ENCODE data around the gene RBMS2. TPM values are rescaled to one million over a fixed set of nuclear protein-coding genes. Genes with fewer than 3 reads are reported as not detected.

The RBMS2 gene
- 49.4 and 51.3 TPM in 2 replicates for polyA plus RNA-seq (2013)

- H3K27me3 ChIP-seq (ENCODE audit: insufficient read depth, low read length), result no peaks in the 10 kb centered on the region
- H4K12ac ChIP-seq (ENCODE audit: low read depth, low read length), result peak within 1 kb of the TSS; percentile 2
- H3K4ac ChIP-seq (ENCODE audit: low read depth, low read length), result peak within 1 kb of the TSS; percentile 49
- H4K8ac ChIP-seq (ENCODE audit: low read depth, low read length), result no peak within 1 kb of the TSS
- H3K4me1 ChIP-seq (ENCODE audit: control insufficient read depth in 1 of 2, insufficient read depth in 2 of 2, low read length in 2 of 2), result peaks cover 0 to 5% of the 10 kb centered on the region in 2 experiments
- peaks cover 11% of the 10 kb centered on the region for H3K79me2 ChIP-seq (ENCODE audit: control insufficient read depth, insufficient read depth, low read length, poor library complexity)
- H3K36me3 ChIP-seq (ENCODE audit: control insufficient read depth in 1 of 2, insufficient read depth in 2 of 2, low read length in 2 of 2), result peaks cover 0 to 2% of the 10 kb centered on the region in 2 experiments
- peak within 1 kb of the TSS; percentile 54 for H2BK5ac ChIP-seq (ENCODE audit: low read depth, low read length, poor library complexity)
- H3K4me3 ChIP-seq (ENCODE audit: low read depth, low read length), result peak within 1 kb of the TSS; percentile 43
- H2AK5ac ChIP-seq (ENCODE audit: low read length), result peak within 1 kb of the TSS; percentile 79
- H2BK120ac ChIP-seq (ENCODE audit: insufficient read depth, low read length, poor library complexity), result peak within 1 kb of the TSS; percentile 68
- peak; percentile 65 to 81 for DNase-seq
- peak within 1 kb of the TSS; percentile 73 for H3K27ac ChIP-seq (ENCODE audit: low read depth, low read length)
- H3K23ac ChIP-seq (ENCODE audit: low read length), result no peak within 1 kb of the TSS
- H3K18ac ChIP-seq (ENCODE audit: low read length), result peak within 1 kb of the TSS; percentile 62
- peak within 1 kb of the TSS; percentile 74 for H4K91ac ChIP-seq (ENCODE audit: low read depth, low read length)
- no peaks in the 10 kb centered on the region for H3K9me3 ChIP-seq (ENCODE audit: insufficient read depth, low read depth, low read length)
- H2BK12ac ChIP-seq (ENCODE audit: low read length), result peak within 1 kb of the TSS; percentile 8
- H2AFZ ChIP-seq (ENCODE audit: insufficient read depth, low read length, poor library complexity), result no peak within 1 kb of the TSS
- peaks cover 15% of the 10 kb centered on the region for H3K79me1 ChIP-seq (ENCODE audit: low read length)
- no CpG with 5 or more reads among the region's 15 CpGs for WGBS (ENCODE audit: extremely low coverage, insufficient coverage, insufficient read length)
- H3K14ac ChIP-seq (ENCODE audit: low read length), result peak within 1 kb of the TSS; percentile 73
- peak within 1 kb of the TSS; percentile 90 for H3K4me2 ChIP-seq (ENCODE audit: low read length)
- H3K9ac ChIP-seq (ENCODE audit: low read length), result peak within 1 kb of the TSS; percentile 70
These were observed at the start of gene RBMS2 for GRCh38 chr12:56521590-56522371. TSS of gene RBMS2 (plus strand) at chr12:56521820. CDS start at chr12:56522024, 204 bp downstream.

- Histone ChIP-seq H3K27me3 (ENCODE audit: insufficient read depth, low read length) (no peaks in the 10 kb centered on the region), H4K91ac (ENCODE audit: low read depth, low read length) (no peak overlapping the region), H3K4ac (ENCODE audit: low read depth, low read length) (no peak overlapping the region), H3K14ac (ENCODE audit: low read length) (no peak overlapping the region), H3K27ac (ENCODE audit: low read depth, low read length) (no peak overlapping the region), H3K23ac (ENCODE audit: low read length) (no peak overlapping the region), H2BK120ac (ENCODE audit: insufficient read depth, low read length, poor library complexity) (no peak overlapping the region), H3K4me1 (ENCODE audit: control insufficient read depth in 1 of 2, insufficient read depth in 2 of 2, low read length in 2 of 2) (peaks cover 0 to under 1% of the 10 kb centered on the region in 2 experiments), H3K9ac (ENCODE audit: low read length) (no peak overlapping the region), H2AFZ (ENCODE audit: insufficient read depth, low read length, poor library complexity) (no peak overlapping the region), H4K12ac (ENCODE audit: low read depth, low read length) (no peak overlapping the region), H3K9me3 (ENCODE audit: insufficient read depth, low read depth, low read length) (no peaks in the 10 kb centered on the region), H2BK12ac (ENCODE audit: low read length) (no peak overlapping the region), H2AK5ac (ENCODE audit: low read length) (no peak overlapping the region), H3K79me1 (ENCODE audit: low read length) (no peaks in the 10 kb centered on the region), H3K18ac (ENCODE audit: low read length) (no peak overlapping the region), H3K79me2 (ENCODE audit: control insufficient read depth, insufficient read depth, low read length, poor library complexity) (no peaks in the 10 kb centered on the region), H4K8ac (ENCODE audit: low read depth, low read length) (no peak overlapping the region), H3K4me2 (ENCODE audit: low read length) (no peak overlapping the region), H2BK5ac (ENCODE audit: low read depth, low read length, poor library complexity) (no peak overlapping the region), H3K4me3 (ENCODE audit: low read depth, low read length) (no peak overlapping the region), H3K36me3 (ENCODE audit: control insufficient read depth in 1 of 2, insufficient read depth in 2 of 2, low read length in 2 of 2) (no peaks in the 10 kb centered on the region)
- no CpG with 5 or more reads among the region's 9 CpGs for WGBS (ENCODE audit: extremely low coverage, insufficient coverage, insufficient read length)
- no peak for DNase-seq
These were observed 47.2 kb upstream of the RBMS2 start for GRCh38 chr12:56474389-56474788.

GRCh38 chr12:56476143-56476542 lies 45.5 kb upstream of the RBMS2 start:
- Histone ChIP-seq H4K91ac (ENCODE audit: low read depth, low read length) (no peak overlapping the region), H3K4me3 (ENCODE audit: low read depth, low read length) (no peak overlapping the region), H4K12ac (ENCODE audit: low read depth, low read length) (no peak overlapping the region), H3K79me1 (ENCODE audit: low read length) (no peaks in the 10 kb centered on the region), H3K36me3 (ENCODE audit: control insufficient read depth in 1 of 2, insufficient read depth in 2 of 2, low read length in 2 of 2) (no peaks in the 10 kb centered on the region), H3K4me1 (ENCODE audit: control insufficient read depth in 1 of 2, insufficient read depth in 2 of 2, low read length in 2 of 2) (no peaks in the 10 kb centered on the region), H3K4ac (ENCODE audit: low read depth, low read length) (no peak overlapping the region), H2AK5ac (ENCODE audit: low read length) (no peak overlapping the region), H3K18ac (ENCODE audit: low read length) (no peak overlapping the region), H3K4me2 (ENCODE audit: low read length) (no peak overlapping the region), H4K8ac (ENCODE audit: low read depth, low read length) (no peak overlapping the region), H2BK120ac (ENCODE audit: insufficient read depth, low read length, poor library complexity) (no peak overlapping the region), H3K79me2 (ENCODE audit: control insufficient read depth, insufficient read depth, low read length, poor library complexity) (no peaks in the 10 kb centered on the region), H3K14ac (ENCODE audit: low read length) (no peak overlapping the region), H2BK12ac (ENCODE audit: low read length) (no peak overlapping the region), H3K23ac (ENCODE audit: low read length) (no peak overlapping the region), H2AFZ (ENCODE audit: insufficient read depth, low read length, poor library complexity) (no peak overlapping the region), H3K9ac (ENCODE audit: low read length) (no peak overlapping the region), H3K27me3 (ENCODE audit: insufficient read depth, low read length) (no peaks in the 10 kb centered on the region), H3K27ac (ENCODE audit: low read depth, low read length) (no peak overlapping the region), H3K9me3 (ENCODE audit: insufficient read depth, low read depth, low read length) (no peaks in the 10 kb centered on the region), H2BK5ac (ENCODE audit: low read depth, low read length, poor library complexity) (no peak overlapping the region)
- no peak for DNase-seq
- WGBS (ENCODE audit: extremely low coverage, insufficient coverage, insufficient read length), result 100% methylated on average over 2 of the region's 6 CpGs

- Histone ChIP-seq H3K36me3 (ENCODE audit: control insufficient read depth in 1 of 2, insufficient read depth in 2 of 2, low read length in 2 of 2) (no peaks in the 10 kb centered on the region), H2AFZ (ENCODE audit: insufficient read depth, low read length, poor library complexity) (no peak overlapping the region), H3K4me2 (ENCODE audit: low read length) (no peak overlapping the region), H3K9me3 (ENCODE audit: insufficient read depth, low read depth, low read length) (no peaks in the 10 kb centered on the region), H3K4ac (ENCODE audit: low read depth, low read length) (no peak overlapping the region), H4K12ac (ENCODE audit: low read depth, low read length) (no peak overlapping the region), H2BK5ac (ENCODE audit: low read depth, low read length, poor library complexity) (no peak overlapping the region), H3K27me3 (ENCODE audit: insufficient read depth, low read length) (no peaks in the 10 kb centered on the region), H2AK5ac (ENCODE audit: low read length) (no peak overlapping the region), H3K18ac (ENCODE audit: low read length) (no peak overlapping the region), H3K79me1 (ENCODE audit: low read length) (no peaks in the 10 kb centered on the region), H3K23ac (ENCODE audit: low read length) (no peak overlapping the region), H2BK12ac (ENCODE audit: low read length) (no peak overlapping the region), H4K91ac (ENCODE audit: low read depth, low read length) (no peak overlapping the region), H3K14ac (ENCODE audit: low read length) (no peak overlapping the region), H3K4me1 (ENCODE audit: control insufficient read depth in 1 of 2, insufficient read depth in 2 of 2, low read length in 2 of 2) (no peaks in the 10 kb centered on the region), H3K4me3 (ENCODE audit: low read depth, low read length) (no peak overlapping the region), H3K9ac (ENCODE audit: low read length) (no peak overlapping the region), H4K8ac (ENCODE audit: low read depth, low read length) (no peak overlapping the region), H3K27ac (ENCODE audit: low read depth, low read length) (no peak overlapping the region), H3K79me2 (ENCODE audit: control insufficient read depth, insufficient read depth, low read length, poor library complexity) (no peaks in the 10 kb centered on the region), H2BK120ac (ENCODE audit: insufficient read depth, low read length, poor library complexity) (no peak overlapping the region)
- WGBS (ENCODE audit: extremely low coverage, insufficient coverage, insufficient read length), result no CpG with 5 or more reads among the region's 1 CpG
- DNase-seq, result peak; percentile 63 to 75
These were observed 44.6 kb upstream of the RBMS2 start for GRCh38 chr12:56476972-56477432.
